Keratinocyte (primary cell): ENCODE results near the gene TMEM163. TPM values are rescaled to one million over a fixed set of nuclear protein-coding genes. Genes with fewer than 3 reads are reported as not detected.

Experiments used
- DNase-seq: peaks from one replicate; pipeline ENCODE4 v3.0.0-alpha.2; 2011; ENCODE audit warnings: low read depth, missing footprints, low spot score
- FAIRE-seq: peaks from 2 replicates; lab custom pipeline; 2011; peaks lifted over from hg19 to GRCh38; lab: Jason Lieb, UNC
- H2AFZ ChIP-seq: 2 replicates; pipeline ENCODE4 v1.6.0; 2012; ENCODE audit warnings: low read length, control low read depth, inconsistent platforms; ENCODE audit not compliant: control insufficient read depth
- H3K27ac ChIP-seq: 2 replicates; pipeline ENCODE4 v1.5.1; 2011; ENCODE audit warnings: low read length; ENCODE audit not compliant: control insufficient read depth, insufficient read depth
- H3K27me3 ChIP-seq: 3 replicates; pipeline ENCODE4 v1.6.0; 2011; ENCODE audit warnings: low read length; ENCODE audit not compliant: control insufficient read depth, insufficient read depth; ENCODE audit errors: extremely low read depth
- H3K36me3 ChIP-seq, 2 experiments: 2 replicates in 1 of 2; 3 replicates in 1 of 2; pipeline ENCODE4 v1.5.1; 2011; ENCODE audit warnings: low read length in 2 of 2, mild to moderate bottlenecking in 1 of 2; ENCODE audit not compliant: control insufficient read depth in 2 of 2, insufficient read depth in 2 of 2; ENCODE audit errors: extremely low read depth in 1 of 2
- H3K4me1 ChIP-seq: 3 replicates; pipeline ENCODE4 v1.5.1; 2011; ENCODE audit warnings: low read length; ENCODE audit not compliant: control insufficient read depth, insufficient read depth; ENCODE audit errors: extremely low read depth
- H3K4me2 ChIP-seq: 3 replicates; pipeline ENCODE4 v1.6.0; 2011; ENCODE audit warnings: low read depth, low read length; ENCODE audit not compliant: control insufficient read depth, insufficient read depth; ENCODE audit errors: extremely low read depth
- H3K4me3 ChIP-seq, 3 experiments: fragments of 200-600 bp in 1 of 3; sonication (generic) in 1 of 3; 2 replicates in 2 of 3; 3 replicates in 1 of 3; pipeline ENCODE4 v1.5.1; 2011 to 2016; ENCODE audit warnings: low read length in 3 of 3, mild to moderate bottlenecking in 3 of 3, control low read depth in 2 of 3, inconsistent platforms in 1 of 3, low read depth in 1 of 3, mixed read lengths in 1 of 3, mixed run types in 1 of 3, moderate library complexity in 1 of 3; ENCODE audit not compliant: control insufficient read depth in 2 of 3, insufficient read depth in 2 of 3; ENCODE audit errors: extremely low read depth in 1 of 3
- H3K79me2 ChIP-seq: 2 replicates; pipeline ENCODE4 v1.6.0; 2012; ENCODE audit warnings: low read length; ENCODE audit not compliant: control insufficient read depth, insufficient read depth
- H3K9ac ChIP-seq: 3 replicates; pipeline ENCODE4 v1.6.0; 2011; ENCODE audit warnings: low read length; ENCODE audit not compliant: control insufficient read depth, insufficient read depth; ENCODE audit errors: extremely low read depth
- H3K9me1 ChIP-seq: 3 replicates; pipeline ENCODE4 v1.6.0; 2011; ENCODE audit warnings: low read length; ENCODE audit not compliant: control insufficient read depth, insufficient read depth; ENCODE audit errors: extremely low read depth
- H3K9me3 ChIP-seq: 2 replicates; pipeline ENCODE4 v1.5.1; 2012; ENCODE audit warnings: low read depth, low read length; ENCODE audit not compliant: control insufficient read depth
- H4K20me1 ChIP-seq: 3 replicates; pipeline ENCODE4 v1.6.0; 2011; ENCODE audit warnings: low read length; ENCODE audit not compliant: control insufficient read depth, insufficient read depth; ENCODE audit errors: extremely low read depth
- EZH2 ChIP-seq: IDR thresholded peaks from one replicate; pipeline ENCODE4 v1.6.1; 2012; ENCODE audit warnings: inconsistent platforms, mild to moderate bottlenecking, low read length, moderate library complexity
- dilution Hi-C: fragments of 300-500 bp; cut with MboI; formaldehyde crosslinking; loops from one replicate; pipeline ENCODE4 v1.7.0; 2020; ENCODE audit warnings: low sequenced_read_pairs; ENCODE audit not compliant: extremely low pct_ligation_motif_present
- polyA plus RNA-seq, 5 experiments: library from polyadenylated mRNA; depleted of rRNA in 3 of 5; stranded (reverse) in 3 of 5; stranded (forward) in 1 of 5; unstranded in 1 of 5; fragments of >200 nt; gene quantifications; 1 replicate in 1 of 5; 2 replicates in 3 of 5; 3 replicates in 1 of 5; pipeline versions ENCODE4 v1.2.1 to v1.2.3, GENCODE V29; 2011 to 2012; ENCODE audit warnings: missing spikeins in 2 of 5, low read depth in 1 of 5, low replicate concordance in 1 of 5
- TF ChIP-seq, protein P1 (sequence below), 3 experiments: IDR thresholded peaks in 1 of 3; conservative IDR thresholded peaks in 1 of 3; optimal IDR thresholded peaks in 1 of 3; 2 replicates in 2 of 3; 3 replicates in 1 of 3; pipeline versions ENCODE3 to v1.5.1; 2011; ENCODE audit warnings: low read length in 3 of 3, mild to moderate bottlenecking in 3 of 3, moderate library complexity in 2 of 3, control low read depth in 1 of 3, inconsistent platforms in 1 of 3; ENCODE audit not compliant: insufficient read depth in 2 of 3; ENCODE audit errors: extremely low read depth in 1 of 3

TMEM163 gene
- polyA plus RNA-seq, 1 donor (not counting 4 experiments of a cell fraction or from before 2014, with no cell fraction given) = not detected

DNA sequence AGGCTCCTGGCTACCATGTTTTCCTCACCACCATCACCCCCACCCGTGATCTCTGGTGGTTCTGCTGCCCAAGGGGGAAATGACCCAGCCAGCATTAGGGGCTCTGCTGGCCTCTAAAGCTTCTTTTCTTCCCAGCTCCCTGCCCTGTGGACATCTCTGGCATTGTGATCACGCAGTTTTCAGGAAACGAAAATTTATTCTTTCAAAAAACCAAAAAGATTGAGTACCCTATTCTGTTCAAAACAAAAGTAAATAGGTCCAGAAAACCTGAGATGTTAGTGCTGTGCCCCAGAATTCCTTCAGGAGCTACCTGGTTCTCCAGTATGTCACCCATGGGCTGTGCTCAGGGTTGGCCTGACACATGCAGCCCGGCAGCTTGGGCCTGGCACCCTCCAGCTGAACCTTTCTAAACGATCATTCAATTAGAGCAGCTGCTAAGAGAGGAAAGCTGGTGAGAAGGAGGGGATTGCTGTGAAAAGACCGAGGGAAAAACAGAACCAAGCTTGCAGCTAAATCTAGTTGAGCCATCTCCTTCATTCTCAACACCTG, 307.4 kb downstream of the TMEM163 start:
- TF ChIP-seq, protein P1, sequence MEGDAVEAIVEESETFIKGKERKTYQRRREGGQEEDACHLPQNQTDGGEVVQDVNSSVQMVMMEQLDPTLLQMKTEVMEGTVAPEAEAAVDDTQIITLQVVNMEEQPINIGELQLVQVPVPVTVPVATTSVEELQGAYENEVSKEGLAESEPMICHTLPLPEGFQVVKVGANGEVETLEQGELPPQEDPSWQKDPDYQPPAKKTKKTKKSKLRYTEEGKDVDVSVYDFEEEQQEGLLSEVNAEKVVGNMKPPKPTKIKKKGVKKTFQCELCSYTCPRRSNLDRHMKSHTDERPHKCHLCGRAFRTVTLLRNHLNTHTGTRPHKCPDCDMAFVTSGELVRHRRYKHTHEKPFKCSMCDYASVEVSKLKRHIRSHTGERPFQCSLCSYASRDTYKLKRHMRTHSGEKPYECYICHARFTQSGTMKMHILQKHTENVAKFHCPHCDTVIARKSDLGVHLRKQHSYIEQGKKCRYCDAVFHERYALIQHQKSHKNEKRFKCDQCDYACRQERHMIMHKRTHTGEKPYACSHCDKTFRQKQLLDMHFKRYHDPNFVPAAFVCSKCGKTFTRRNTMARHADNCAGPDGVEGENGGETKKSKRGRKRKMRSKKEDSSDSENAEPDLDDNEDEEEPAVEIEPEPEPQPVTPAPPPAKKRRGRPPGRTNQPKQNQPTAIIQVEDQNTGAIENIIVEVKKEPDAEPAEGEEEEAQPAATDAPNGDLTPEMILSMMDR (optimal IDR thresholded peaks at IDR 0.05 in 1 of 3, IDR thresholded peaks at IDR 0.05 in 1 of 3, conservative IDR thresholded peaks at IDR 0.05 in 1 of 3; ENCODE audit: extremely low read depth in 1 of 3, insufficient read depth in 2 of 3, low read length in 3 of 3) = no peak
- TF ChIP-seq EZH2 = no peak
- Histone ChIP-seq H3K4me2 (no peak overlapping the region), H4K20me1 (no peaks in the 10 kb centered on the region), H3K9me3 (no peaks in the 10 kb centered on the region), H3K27ac (no peak overlapping the region), H3K79me2 (no peaks in the 10 kb centered on the region), H2AFZ (no peak overlapping the region), H3K4me3 (no peak overlapping the region), H3K4me1 (peaks cover 31% of the 10 kb centered on the region), H3K36me3 (peaks cover 0 to 2% of the 10 kb centered on the region in 2 experiments), H3K9ac (no peak overlapping the region), H3K9me1 (no peaks in the 10 kb centered on the region), H3K27me3 (no peaks in the 10 kb centered on the region)
- FAIRE-seq (no peak), DNase-seq (no peak)
- dilution Hi-C loops = no loop called here

DNA sequence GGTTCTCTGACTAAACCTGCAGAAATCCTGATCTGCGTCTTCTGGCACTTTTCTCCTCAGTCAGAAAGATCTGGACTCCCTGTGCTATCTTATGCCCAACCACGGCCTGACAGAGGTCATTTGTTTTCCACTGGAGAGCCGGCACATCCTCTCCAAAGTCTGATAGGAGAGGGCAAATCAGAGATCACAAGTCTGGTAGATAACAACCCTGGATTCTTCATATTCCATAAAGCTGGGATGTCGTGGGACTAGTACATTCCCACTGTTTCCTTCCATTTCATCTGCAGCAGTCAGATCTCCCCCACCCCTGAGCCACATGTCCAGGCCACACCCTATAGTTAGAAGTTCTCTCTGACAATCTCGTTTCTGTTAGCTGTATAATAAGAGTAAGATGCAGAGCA, 308.0 kb downstream of the TMEM163 start:
- Histone ChIP-seq H3K36me3 (peaks cover 0 to 2% of the 10 kb centered on the region in 2 experiments), H4K20me1 (no peaks in the 10 kb centered on the region), H3K27me3 (no peaks in the 10 kb centered on the region), H3K9me3 (no peaks in the 10 kb centered on the region), H3K9ac (no peak overlapping the region), H3K4me2 (no peak overlapping the region), H3K4me3 (no peak overlapping the region), H3K79me2 (no peaks in the 10 kb centered on the region), H3K27ac (no peak overlapping the region), H3K4me1 (peaks cover 34% of the 10 kb centered on the region), H2AFZ (no peak overlapping the region), H3K9me1 (no peaks in the 10 kb centered on the region)
- dilution Hi-C loops = no loop called here
- no peak for TF ChIP-seq EZH2
- TF ChIP-seq, protein P1 (optimal IDR thresholded peaks at IDR 0.05 in 1 of 3, IDR thresholded peaks at IDR 0.05 in 1 of 3, conservative IDR thresholded peaks at IDR 0.05 in 1 of 3; ENCODE audit: extremely low read depth in 1 of 3, insufficient read depth in 2 of 3, low read length in 3 of 3) = no peak
- no peak for FAIRE-seq
- DNase-seq = no peak
